ENCODE data around the gene KCNH8. TPM values are rescaled to one million over a fixed set of nuclear protein-coding genes. Genes with fewer than 3 reads are reported as not detected.

KCNH8 gene
- polyA plus RNA-seq, 5 donors = 1.2 to 3.0 (median 2.4) TPM

DNA sequence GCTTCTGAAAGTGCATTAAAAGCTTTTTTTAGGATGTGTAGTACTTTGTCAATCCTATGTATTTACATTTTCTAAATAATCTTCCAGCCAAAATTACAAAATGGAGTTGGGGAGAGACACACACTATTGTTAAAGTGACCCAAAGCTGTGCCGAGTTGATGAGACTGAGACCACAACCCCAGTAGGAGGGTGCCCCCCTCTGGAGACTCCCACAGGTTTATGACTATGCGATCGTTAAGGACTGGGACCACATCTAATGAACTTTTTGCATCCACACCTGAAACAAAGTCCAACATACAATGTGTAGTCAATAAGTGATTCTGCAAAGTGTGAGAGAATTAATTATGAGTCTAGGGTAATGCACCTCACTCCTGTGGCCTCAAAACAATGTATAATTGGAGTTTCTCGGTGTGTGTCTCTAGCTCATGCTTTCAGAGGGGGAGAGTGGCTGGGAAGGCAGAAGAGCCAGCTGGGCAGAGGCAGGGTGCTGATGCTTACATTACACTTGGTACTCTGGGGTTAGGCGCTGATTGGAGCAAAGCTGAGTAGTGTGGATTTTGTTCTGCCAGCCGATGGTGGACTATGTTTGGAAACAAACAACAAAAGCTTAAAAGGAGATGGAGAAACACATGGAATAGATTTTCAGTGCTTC is 102.8 kb downstream of the KCNH8 start:
- no peak for DNase-seq

DNA sequence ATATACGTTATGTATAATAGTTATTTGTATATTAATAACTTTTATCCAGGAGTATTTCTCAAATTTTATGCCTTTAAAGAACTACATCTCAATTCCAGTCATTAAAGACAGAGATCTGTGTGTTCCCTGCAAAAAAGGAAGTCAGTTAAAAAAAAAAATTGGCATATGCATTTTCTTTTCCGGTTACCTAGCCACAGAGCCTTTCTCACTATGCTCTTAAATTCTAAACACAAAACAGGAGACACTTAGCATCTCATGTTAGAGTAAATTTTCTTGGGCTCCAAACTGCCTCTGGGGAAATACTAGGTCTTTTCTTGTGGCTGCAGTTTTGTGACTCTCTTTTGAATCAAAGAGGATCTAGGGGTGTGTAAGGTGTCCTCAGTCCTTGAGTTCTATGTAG is 105.9 kb downstream of the KCNH8 start:
- no peak for DNase-seq

DNA sequence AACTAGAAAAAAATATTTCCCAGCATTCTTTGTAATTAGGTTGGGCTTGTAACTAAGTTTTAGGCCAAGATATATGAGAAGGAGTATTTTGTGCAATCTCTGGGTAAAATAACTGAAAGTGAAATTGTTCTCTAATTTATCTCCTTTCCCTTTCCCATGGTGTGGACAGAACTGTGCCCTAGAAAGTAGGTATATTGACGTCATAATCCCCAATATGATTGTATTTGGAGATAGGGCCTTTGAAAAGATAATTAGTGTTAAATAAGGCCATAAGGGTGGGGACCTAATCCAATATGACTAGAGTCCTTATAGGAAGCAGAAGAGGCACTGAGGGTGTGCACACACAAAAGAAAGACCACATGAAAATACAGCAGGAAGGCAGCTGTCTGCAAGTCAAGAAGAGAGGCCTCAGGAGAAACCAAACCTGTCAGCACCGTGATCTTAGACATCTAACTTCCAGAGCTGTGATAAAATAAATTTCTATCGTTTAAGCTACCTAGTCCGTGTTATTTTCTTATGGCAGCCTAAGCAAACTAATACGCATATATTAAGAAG is 106.6 kb downstream of the KCNH8 start:
- no peak for DNase-seq

DNA sequence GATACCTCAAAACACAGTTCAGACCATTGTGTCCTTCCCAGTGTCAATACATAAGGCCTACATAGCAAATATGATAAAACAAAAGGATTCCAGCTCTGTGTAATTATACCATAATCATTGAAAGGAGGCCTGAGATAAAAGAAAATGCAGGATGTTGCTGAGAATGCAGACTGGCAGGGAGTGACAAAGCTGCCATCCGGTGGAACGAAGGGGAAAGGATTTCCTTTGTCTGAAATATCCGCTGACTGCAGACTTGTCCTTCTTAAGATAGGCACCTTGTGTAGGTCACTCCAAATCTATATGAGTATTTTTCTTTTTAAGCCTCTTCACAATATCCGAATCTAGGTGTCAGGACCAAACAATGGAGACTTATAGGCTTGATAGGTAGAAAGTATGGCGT is 108.0 kb downstream of the KCNH8 start:
- no peak for DNase-seq

DNA sequence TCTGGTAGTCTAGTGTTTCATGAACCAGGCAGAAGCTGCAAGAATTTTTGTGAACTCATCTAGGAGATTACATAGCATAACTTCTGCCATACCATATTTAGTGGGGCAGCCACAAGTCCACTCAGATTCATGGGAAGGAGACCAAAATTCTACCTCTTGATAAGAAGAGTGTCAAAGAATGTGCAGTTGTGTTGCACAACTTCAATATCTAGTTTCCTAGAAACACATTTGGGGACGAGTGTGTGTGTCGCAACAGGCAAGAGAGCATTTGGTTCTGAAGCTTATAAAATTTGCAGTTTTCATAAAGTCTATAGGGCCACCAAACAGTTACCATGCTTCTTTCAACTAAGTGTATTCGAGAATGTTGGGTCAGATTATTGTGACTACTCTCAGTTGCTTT is 115.3 kb downstream of the KCNH8 start:
- no peak for DNase-seq

DNA sequence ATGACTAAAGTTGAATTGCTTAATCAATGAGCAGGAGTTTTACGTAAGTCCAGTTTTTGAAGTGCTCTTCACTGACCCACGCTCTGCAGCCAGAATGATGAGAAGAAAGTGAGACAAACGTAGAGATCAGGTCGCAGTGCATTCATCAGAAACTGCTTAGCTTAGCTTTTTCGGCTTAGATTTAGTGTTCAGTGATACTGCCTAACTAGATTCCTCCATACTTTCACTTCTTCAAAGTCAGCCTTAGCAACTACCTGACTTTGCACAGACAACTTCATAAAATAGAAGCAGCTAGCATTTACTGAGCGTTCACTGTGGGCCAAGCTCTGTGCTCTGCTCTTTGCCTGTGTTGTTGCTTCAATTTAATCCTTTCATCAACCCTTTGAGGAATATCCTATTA is 116.1 kb downstream of the KCNH8 start:
- no peak for DNase-seq

DNA sequence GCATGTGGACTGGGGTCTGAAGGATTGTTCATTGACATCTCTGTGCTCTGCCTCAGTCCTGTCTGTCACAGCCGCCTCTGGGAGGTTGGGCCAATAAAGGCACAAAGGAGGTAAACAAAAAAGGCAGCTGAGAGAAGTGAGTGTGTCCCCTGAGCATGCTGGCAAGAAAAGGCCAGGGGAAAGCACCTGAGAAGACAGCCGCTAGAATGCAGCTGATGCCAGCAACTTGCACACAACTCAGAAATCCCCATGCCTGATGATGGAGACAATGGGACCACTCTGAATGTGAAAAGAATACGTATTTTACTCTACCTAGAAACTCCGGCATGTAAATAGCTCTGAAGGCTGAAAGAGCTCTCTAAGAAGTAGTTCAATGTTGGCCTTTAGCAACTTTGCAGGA is 118.7 kb downstream of the KCNH8 start:
- DNase-seq = no peak

DNA sequence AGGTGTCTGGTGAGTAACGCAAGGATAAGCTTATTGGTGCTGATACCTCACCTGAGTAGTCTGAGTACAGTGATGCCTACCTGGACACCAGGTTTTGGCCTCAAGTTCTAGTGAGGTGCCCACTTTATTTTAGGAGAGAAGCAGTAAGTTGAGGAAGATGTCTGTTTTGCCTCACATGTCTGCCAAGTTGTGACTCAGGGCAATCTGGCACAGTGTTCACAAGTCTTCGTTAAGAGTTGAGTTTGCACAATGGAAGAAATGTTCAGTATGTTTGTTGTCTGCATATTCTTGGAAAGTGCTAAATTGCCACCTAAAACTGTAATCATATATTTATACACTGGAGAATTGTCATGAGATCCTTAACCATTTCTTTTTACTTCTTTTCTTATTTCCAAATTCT is 122.2 kb downstream of the KCNH8 start:
- DNase-seq = no peak

DNA sequence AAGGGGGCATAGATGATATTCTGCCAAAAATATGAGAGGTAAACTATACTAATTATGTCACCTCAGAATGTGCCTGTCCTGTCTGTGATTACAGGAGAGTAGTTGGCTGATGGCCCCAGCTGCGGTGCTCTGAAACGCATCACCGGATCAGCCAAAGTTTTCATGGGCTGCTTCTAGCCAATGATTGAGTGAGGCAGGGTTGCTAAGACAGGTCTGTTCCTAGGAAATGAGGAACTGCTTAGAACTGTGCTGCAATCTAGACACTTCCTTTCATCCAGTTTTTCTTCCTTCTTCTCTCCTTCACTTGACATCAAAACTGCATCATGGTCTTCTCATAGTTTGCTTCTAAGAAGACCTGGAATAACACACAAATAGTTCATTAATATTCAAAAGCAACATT is 124.0 kb downstream of the KCNH8 start:
- DNase-seq = no peak

DNA sequence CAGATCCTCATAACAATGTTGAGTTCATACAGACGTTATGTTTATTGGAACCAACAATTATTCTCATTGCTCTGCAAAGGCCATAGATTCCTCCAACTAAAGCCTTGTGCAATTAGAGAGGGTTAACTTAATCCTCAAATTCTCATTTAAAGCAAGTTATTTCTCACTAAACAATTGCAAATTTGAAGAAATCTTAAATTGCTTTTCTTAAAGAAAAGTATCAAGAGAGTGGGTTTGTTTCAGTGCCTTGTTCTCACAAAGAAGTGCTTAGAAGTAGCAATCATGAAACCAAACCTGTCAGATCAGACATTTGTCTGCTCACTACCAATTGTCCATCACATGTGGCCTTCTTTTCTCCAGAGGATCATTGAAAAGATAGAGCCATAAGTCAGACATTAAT is 124.8 kb downstream of the KCNH8 start:
- DNase-seq = no peak

DNA sequence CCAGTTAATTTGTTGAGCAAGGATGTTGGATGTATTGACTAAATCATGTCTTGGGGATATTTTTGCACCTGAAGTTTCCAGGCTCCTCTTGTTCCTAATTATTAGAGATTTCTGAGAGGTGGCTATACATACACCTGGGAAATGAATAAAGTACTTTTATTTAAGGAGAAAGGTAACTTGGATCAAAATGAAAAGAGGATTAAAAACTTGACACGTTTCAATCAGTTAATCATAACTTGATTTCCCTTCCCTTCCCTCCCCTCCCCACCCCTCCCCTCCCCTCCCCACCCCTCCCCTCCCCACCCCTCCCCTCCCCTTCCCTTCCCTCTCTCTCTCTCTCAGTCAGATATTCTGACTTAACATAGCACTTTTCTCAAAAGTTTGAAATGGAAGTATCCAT is 126.3 kb downstream of the KCNH8 start:
- no peak for DNase-seq

DNA sequence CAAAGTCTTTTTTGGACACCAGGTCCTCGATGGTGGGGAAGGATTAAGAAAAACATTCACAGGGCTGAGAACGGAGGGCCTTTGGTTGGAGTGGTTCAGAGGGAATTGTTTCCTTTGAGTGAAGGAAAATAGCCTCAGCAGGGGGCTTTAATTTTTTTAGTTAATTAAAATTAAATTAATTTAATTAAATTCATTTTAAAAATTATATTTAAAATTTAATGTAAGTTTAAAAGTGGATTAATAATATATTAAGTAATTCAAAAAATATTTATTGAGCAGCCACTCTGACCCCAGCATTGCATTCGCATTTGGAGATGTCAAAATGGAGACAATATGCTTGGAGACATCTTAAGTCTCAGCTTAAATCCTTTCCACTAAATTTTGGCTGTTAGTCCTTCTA is 136.7 kb downstream of the KCNH8 start:
- no peak for DNase-seq

DNA sequence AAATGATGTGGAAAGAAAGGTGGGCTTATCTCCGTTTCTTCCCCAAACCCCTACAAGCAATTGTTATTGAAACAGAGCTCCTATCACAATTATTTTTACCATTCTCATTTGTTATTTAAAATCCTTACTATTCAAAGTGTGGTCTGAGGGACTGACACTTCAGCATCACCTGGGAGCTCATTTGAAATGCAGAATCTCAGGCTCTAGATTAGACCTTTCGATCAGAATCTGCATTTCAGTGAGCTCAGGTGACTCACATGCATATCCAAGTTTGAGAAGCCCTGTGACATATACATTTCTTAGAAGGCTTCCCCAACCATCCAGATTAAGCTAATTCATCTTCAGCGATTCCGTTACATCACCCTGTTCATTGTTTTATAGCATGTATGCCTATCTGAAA is 145.0 kb downstream of the KCNH8 start:
- DNase-seq = no peak

DNA sequence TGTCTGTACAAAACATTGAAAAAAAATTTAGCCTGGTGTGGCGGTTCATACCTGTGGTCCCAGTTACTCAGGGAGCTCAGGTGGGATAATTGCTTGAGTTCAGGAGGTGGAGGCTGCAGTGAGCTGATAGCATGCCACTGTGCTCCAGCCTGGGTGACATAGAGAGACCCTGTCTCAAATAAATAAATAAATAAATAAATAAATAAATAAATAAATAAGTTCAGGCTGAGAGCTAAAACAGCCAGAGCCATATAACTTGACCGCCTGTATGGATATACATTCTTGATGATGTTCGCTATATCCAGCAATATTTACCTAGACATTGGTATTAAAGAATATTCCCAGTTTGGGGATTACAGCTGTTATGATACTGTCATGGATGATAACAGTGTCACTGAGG is 146.9 kb downstream of the KCNH8 start:
- no peak for DNase-seq

DNA sequence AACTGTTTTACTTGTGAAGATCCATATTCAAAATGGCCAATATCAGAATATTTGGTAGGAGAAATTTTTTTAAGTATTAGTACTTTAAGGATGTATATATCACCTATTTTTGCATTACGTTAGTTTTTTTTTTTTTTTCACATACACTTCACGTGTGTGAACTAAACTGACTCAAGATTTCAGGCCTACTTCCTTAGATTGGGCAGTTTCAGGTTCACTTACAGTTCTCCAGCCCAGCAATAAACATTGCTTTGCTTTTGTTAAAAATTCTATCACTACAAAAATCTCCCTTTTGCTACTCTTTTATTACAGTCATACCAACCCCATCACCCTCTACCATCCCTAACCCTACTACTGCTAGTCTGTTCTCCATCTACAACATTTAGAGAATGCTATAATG is 183.6 kb downstream of the KCNH8 start:
- no peak for DNase-seq

DNA sequence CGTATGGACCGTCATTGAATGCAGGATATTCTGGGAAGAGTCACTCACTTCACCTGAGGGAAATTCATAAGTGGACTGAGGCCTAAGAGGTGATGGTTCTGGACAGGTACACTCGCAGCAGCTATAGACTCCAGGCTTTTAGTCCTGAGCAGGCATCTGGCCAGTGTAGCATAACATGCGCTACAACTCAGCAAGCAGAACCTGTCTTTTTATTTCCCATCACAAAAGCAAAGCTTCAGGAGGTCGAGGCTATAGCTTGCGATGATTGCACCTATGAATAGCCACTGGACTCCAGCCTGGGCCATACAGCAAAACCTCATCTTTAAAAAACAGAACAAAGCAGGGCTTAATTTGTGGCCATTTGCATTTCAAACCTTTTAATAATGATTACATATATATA is 185.8 kb downstream of the KCNH8 start:
- no peak for DNase-seq

DNA sequence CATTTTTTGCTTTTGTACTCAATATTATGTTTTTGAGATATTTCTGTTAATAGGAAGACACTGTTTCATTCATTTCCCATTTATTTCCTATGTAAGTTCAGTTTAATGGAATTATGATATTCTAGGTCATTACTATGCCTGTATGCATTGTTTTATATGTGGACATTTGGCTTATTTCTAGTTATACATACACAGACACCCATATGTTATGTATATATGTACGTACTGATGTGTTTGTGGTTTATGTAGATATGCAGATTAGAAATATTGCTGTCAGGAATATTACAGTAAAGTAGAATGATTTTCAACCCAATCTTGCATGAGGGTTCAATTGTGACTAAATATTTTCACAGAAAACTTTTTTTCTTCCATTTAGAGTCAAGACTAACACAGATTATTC is 190.5 kb downstream of the KCNH8 start:
- DNase-seq = no peak

DNA sequence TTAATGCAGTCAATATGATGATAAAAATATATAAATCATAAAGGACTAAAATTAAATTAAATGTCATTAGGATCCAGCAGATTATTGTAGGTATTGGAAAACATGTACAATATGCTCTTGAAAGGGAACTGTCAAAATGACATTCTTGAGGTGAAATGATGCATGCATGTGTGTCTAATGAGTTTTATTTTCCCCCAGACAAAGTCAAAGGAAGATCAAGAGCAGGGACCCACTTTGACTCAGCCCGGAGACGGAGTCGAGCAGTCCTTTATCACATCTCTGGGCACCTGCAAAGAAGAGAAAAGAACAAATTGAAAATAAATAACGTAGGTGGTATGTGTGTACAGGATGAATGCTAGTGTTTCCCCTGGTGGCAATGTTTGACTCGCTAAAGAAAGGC is 194.1 kb downstream of the KCNH8 start:
- DNase-seq = no peak

DNA sequence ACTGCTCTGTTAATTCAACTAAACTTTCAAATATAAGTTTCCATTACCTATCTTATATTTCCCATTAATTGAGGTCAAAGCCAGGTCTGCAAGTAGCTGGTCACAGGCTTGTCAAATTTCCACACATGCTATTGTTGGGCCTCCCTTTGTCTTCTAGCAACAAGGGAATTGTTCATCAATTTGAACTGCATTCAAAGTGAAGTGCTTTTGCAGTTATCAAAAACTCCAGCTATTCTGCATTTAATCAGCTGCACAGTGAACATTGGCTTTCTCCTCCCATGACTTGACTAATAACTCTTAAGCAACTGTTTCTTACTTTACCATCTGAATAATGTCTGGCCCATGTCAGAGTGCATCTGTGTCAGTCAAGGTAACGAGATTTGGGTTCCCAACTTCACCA is 198.4 kb downstream of the KCNH8 start:
- DNase-seq = no peak

DNA sequence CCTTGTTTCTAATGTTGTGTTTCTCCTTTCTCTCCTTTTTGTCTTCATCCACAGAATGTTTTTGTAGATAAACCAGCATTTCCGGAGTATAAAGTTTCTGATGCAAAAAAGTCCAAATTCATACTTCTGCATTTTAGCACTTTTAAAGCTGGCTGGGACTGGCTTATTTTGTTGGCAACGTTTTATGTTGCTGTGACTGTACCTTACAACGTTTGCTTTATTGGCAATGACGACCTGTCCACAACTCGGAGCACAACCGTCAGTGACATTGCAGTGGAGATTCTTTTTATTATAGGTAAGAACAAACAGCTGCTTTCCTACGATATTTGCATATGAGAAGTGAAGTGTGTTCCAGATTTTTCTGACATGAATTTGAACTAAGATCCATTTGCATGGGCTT is 199.4 kb downstream of the KCNH8 start:
- DNase-seq = no peak

DNA sequence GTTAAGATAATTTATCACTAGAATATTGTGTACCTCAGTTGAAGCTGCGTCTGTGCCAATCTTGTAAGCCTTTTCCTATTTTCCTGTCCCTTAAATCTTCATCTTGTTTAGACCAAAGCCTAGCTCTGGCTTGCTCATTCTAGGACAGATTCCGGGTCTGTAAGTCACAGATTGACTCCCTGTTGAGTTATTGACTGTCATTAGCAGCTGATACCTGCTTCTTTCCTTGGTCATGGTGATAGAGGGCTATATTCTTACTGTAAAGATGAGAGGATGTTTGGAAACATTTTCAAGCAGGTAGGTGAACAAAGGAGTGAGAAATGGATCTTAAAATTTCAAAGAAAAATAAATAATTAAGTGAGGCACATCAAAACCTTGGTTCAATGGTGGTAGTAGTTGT is 200.2 kb downstream of the KCNH8 start:
- DNase-seq = no peak

DNA sequence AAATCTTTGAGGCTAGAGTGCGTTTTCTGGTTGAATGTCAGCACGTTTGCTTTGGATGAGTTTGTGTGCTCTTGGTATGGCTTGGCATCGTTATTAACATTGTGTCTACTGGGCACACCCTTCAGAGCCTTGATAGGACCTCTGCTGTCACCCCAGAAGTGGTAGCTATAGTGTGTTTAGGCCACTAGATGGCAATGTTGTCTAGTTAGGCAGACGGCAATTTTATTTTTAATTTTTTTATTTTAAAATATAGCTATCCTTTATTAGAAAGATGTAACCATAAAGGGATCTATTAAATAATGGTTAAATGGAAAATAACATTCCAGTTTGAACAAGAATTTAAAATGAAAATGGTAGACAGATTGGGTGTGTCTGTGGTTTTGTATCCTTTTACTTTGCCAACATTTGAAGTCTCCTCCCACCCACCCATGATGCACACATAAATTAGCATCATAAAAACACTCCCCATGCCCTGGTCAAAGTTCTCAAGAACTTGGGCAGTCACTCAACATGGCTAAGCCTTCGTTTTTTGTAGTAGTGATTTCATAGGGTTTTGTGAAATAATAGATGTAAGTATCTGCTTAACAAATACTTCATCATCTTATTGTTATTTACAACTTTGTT is 200.7 kb downstream of the KCNH8 start:
- DNase-seq = no peak

DNA sequence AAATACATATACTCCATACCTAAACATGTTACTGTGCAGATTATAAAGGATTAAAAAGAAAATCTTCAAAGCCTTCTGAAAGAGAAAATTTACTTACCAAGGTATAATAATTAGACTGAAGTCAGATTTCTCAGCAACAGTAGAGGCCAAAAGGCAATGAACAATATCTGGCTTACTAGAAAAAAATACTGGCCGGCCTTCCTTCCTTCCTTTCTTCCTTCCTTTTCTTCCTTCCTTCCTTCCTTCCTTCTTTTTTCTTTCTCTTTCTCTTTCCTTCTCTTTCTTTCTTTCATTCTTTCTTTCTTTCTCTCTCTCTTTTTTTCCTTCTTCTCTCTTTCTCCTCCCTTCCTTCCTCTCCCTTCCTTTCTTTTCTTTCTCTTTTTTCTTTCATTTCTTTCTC is 209.6 kb downstream of the KCNH8 start:
- no peak for DNase-seq

DNA sequence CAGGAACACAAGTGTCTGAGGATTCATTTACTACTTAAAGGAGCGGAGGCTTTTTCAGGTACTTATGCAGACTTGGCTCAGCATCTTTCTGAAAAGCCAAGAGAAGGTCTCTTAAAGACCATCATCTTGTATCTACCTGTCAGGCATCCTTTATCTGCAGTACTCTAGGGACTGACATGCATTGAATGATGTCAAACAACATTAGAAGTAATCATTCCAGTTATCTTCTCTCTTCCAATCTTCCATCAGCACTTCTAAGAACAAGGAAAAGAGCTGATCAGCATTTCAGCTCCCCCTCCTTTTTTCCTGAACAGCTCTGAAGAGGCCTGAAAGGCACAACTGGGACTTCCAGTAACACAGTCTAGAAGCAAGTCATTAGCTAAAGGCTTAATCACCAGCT is 214.8 kb downstream of the KCNH8 start:
- no peak for DNase-seq
